ENCODE measurements around the gene LRRC8D.

DNA sequence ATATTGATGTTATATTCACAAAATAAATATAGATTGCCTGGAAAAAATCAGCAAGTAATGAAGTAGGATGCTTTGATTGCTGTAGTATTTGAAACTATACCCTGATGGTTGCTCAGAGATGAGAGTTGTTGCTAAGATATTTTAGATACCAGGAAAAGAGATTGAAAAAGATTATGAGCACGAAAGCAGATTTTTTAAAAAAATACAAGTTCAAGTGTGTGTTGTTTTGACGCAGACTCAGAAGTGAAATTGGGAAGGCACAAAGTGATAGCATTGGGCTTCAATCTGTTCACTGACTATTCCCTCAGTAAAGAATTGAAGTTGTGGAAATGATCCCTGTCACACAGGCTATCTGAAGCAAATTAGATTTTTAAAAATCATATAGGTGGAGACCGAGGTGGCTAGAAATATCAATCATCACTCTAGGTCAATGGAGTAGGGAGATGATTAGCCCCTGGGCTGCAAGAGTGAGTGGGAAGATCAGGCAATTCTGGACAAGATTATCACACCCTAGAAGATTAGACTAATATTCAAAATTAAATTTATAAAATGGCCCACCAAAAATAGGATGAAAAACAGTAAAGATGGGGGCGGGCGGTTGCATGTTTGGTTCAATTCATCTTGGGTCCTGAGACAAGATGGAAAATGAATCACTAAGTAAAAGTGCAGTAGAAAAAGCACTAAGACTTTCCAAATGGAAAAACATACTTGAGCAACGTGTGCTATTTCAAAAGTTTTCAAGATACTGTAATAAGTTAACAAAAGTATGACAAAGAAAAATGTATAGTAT is 41.5 kb upstream of the LRRC8D start:
- TF ChIP-seq, protein P1, sequence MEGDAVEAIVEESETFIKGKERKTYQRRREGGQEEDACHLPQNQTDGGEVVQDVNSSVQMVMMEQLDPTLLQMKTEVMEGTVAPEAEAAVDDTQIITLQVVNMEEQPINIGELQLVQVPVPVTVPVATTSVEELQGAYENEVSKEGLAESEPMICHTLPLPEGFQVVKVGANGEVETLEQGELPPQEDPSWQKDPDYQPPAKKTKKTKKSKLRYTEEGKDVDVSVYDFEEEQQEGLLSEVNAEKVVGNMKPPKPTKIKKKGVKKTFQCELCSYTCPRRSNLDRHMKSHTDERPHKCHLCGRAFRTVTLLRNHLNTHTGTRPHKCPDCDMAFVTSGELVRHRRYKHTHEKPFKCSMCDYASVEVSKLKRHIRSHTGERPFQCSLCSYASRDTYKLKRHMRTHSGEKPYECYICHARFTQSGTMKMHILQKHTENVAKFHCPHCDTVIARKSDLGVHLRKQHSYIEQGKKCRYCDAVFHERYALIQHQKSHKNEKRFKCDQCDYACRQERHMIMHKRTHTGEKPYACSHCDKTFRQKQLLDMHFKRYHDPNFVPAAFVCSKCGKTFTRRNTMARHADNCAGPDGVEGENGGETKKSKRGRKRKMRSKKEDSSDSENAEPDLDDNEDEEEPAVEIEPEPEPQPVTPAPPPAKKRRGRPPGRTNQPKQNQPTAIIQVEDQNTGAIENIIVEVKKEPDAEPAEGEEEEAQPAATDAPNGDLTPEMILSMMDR (IDR thresholded peaks at IDR 0.05) = no peak
- no peak for TF ChIP-seq POLR2A (IDR thresholded peaks at IDR 0.05)
